Right atrium auricular region (tissue), 2 donors: ENCODE measurements around the gene ARID5B. TPM values are rescaled to one million over a fixed set of nuclear protein-coding genes. Genes with fewer than 3 reads are reported as not detected.

Experiments
- DNase-seq: peaks from one replicate; pipeline ENCODE4 v3.0.0-alpha.2; 2019; ENCODE audit warnings: low spot score
- H3K27ac ChIP-seq, 2 donors: fragments of 200-600 bp; sonication (generic); 1 replicate in 1 of 2; 2 replicates in 1 of 2; pipeline ENCODE4 v1.5.1; 2016 to 2019
- H3K27me3 ChIP-seq, 2 donors: fragments of 200-600 bp; sonication (generic); one replicate each; pipeline versions ENCODE4 v1.5.1 to v1.6.0; 2017 to 2019
- H3K36me3 ChIP-seq: fragments of 200-600 bp; sonication (generic); one replicate; pipeline ENCODE4 v1.5.1; 2016
- H3K4me1 ChIP-seq, 2 donors: fragments of 200-600 bp; sonication (generic); one replicate each; pipeline versions ENCODE4 v1.5.1 to v1.6.0; 2017 to 2019
- H3K4me3 ChIP-seq, 2 donors: fragments of 200-600 bp; sonication (generic); 1 replicate in 1 of 2; 2 replicates in 1 of 2; pipeline ENCODE4 v1.5.1; 2017 to 2019; ENCODE audit warnings: mild to moderate bottlenecking in 1 of 2, moderate library complexity in 1 of 2
- H3K9me3 ChIP-seq, 2 donors: fragments of 200-600 bp; sonication (generic); one replicate each; pipeline ENCODE4 v1.5.1; 2019
- total RNA-seq, 2 donors: library from RNA; depleted of rRNA; stranded (reverse); fragments of >200 nt; gene quantifications; one replicate each; pipeline ENCODE4 v1.1.0, GENCODE V29; 2016
- TF ChIP-seq, protein P1 (sequence below), 2 donors: fragments of 200-600 bp; sonication (generic); IDR thresholded peaks; one replicate each; pipeline ENCODE4 v1.5.1; 2019; ENCODE audit warnings: antibody characterized with exemption in 2 of 2

The ARID5B gene
- total RNA-seq, 2 donors from 2014 or later: 37.9 to 53.4 TPM

DNA sequence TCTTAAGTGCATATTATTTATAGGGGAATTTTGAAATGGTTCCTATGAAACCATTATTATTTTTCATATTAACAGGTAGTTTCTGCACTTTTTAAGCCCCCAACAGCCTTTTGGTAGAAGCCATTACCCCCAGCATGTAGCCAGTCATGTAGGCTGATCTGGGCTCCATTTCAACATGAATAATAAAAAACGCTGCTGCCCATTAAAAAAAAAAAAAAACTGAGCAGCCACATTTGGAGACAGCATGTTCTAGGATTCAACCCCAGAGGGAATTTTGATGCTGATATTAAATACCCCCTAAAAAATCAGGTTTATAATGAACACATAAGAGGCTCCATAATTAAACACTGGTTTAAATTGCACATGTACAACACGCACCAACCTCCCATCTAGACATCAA, 185.8 kb downstream of the ARID5B start:
- H3K27me3 ChIP-seq: no peaks in the 10 kb centered on the region
- no peaks in the 10 kb centered on the region for H3K9me3 ChIP-seq
- no peak for DNase-seq
- H3K27ac ChIP-seq: no peak overlapping the region
- H3K4me1 ChIP-seq: peaks cover 0 to 31% of the 10 kb centered on the region in 2 donors
- no peak overlapping the region for H3K4me3 ChIP-seq
- peaks cover 72% of the 10 kb centered on the region for H3K36me3 ChIP-seq
- TF ChIP-seq, protein P1, sequence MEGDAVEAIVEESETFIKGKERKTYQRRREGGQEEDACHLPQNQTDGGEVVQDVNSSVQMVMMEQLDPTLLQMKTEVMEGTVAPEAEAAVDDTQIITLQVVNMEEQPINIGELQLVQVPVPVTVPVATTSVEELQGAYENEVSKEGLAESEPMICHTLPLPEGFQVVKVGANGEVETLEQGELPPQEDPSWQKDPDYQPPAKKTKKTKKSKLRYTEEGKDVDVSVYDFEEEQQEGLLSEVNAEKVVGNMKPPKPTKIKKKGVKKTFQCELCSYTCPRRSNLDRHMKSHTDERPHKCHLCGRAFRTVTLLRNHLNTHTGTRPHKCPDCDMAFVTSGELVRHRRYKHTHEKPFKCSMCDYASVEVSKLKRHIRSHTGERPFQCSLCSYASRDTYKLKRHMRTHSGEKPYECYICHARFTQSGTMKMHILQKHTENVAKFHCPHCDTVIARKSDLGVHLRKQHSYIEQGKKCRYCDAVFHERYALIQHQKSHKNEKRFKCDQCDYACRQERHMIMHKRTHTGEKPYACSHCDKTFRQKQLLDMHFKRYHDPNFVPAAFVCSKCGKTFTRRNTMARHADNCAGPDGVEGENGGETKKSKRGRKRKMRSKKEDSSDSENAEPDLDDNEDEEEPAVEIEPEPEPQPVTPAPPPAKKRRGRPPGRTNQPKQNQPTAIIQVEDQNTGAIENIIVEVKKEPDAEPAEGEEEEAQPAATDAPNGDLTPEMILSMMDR (IDR thresholded peaks at IDR 0.05): no peak

DNA sequence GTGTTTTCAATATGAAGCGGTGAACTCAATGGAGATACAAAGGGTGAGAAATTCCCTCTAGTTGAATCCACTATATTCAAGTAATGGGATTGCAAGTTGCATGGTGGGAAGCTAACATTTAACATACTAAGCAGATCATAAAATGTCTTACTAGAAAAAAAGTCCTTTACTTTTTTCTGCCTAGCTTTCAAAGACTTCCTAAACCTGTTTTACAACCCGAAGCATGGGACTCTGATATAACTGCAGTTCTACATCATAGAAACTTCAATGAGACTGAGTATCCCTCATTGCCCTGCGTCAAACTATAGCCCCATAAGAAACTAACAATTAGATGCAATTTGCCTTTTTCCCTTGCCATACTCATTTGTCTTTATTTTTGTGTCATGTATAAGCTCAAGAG, 187.3 kb downstream of the ARID5B start:
- peaks cover 0 to 30% of the 10 kb centered on the region in 2 donors for H3K4me1 ChIP-seq
- peaks cover 83% of the 10 kb centered on the region for H3K36me3 ChIP-seq
- no peak overlapping the region for H3K27ac ChIP-seq
- no peak overlapping the region for H3K4me3 ChIP-seq
- no peaks in the 10 kb centered on the region for H3K9me3 ChIP-seq
- TF ChIP-seq, protein P1 (IDR thresholded peaks at IDR 0.05): no peak
- H3K27me3 ChIP-seq: no peaks in the 10 kb centered on the region
- DNase-seq: no peak

DNA sequence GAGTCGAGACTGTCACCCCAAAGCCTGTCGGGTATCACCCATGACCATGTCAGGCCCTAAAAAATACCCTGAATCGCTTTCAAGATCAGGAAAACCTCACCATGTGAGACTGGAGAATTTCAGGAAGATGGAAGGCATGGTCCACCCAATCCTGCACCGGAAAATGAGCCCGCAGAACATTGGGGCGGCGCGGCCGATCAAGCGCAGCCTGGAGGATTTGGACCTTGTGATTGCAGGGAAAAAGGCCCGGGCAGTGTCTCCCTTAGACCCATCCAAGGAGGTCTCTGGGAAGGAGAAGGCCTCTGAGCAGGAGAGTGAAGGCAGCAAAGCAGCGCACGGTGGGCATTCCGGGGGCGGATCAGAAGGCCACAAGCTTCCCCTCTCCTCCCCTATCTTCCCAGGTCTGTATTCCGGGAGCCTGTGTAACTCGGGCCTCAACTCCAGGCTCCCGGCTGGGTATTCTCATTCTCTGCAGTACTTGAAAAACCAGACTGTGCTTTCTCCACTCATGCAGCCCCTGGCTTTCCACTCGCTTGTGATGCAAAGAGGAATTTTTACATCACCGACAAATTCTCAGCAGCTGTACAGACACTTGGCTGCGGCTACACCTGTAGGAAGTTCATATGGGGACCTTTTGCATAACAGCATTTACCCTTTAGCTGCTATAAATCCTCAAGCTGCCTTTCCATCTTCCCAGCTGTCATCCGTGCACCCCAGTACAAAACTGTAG, 191.0 kb downstream of the ARID5B start:
- DNase-seq: no peak
- H3K27ac ChIP-seq: peak overlapping the region; percentile 33 to 77
- H3K27me3 ChIP-seq: no peaks in the 10 kb centered on the region
- TF ChIP-seq, protein P1 (IDR thresholded peaks at IDR 0.05): no peak
- H3K9me3 ChIP-seq: no peaks in the 10 kb centered on the region
- peaks cover 0 to 44% of the 10 kb centered on the region in 2 donors for H3K4me1 ChIP-seq
- H3K36me3 ChIP-seq: peaks cover 59% of the 10 kb centered on the region
- no peak overlapping the region for H3K4me3 ChIP-seq

DNA sequence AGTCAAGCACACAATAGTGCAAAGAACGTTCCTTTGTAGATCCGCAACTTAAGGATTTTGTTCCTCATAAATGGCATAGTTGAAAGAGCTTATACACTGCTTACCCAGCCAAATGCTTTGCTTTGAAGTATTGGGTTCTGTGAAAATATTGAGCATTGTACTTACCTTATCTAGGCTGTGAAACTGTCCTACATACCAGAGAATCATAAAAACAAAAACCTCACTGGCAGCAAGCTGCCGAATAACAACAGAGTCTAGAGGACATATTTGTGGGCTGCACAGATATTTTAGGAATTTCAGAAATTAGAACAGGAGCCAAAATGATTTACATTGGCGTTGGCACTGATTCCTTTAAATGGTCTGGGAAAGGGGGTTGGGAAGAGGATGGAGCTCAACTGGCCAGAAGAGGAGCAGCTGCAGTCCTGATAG, 192.4 kb downstream of the ARID5B start:
- TF ChIP-seq, protein P1 (IDR thresholded peaks at IDR 0.05): no peak
- no peaks in the 10 kb centered on the region for H3K27me3 ChIP-seq
- H3K36me3 ChIP-seq: peaks cover 45% of the 10 kb centered on the region
- peak overlapping the region; percentile 60 to 77 for H3K27ac ChIP-seq
- DNase-seq: no peak
- H3K4me3 ChIP-seq: no peak overlapping the region
- H3K9me3 ChIP-seq: no peaks in the 10 kb centered on the region
- H3K4me1 ChIP-seq: peaks cover 0 to 44% of the 10 kb centered on the region in 2 donors

DNA sequence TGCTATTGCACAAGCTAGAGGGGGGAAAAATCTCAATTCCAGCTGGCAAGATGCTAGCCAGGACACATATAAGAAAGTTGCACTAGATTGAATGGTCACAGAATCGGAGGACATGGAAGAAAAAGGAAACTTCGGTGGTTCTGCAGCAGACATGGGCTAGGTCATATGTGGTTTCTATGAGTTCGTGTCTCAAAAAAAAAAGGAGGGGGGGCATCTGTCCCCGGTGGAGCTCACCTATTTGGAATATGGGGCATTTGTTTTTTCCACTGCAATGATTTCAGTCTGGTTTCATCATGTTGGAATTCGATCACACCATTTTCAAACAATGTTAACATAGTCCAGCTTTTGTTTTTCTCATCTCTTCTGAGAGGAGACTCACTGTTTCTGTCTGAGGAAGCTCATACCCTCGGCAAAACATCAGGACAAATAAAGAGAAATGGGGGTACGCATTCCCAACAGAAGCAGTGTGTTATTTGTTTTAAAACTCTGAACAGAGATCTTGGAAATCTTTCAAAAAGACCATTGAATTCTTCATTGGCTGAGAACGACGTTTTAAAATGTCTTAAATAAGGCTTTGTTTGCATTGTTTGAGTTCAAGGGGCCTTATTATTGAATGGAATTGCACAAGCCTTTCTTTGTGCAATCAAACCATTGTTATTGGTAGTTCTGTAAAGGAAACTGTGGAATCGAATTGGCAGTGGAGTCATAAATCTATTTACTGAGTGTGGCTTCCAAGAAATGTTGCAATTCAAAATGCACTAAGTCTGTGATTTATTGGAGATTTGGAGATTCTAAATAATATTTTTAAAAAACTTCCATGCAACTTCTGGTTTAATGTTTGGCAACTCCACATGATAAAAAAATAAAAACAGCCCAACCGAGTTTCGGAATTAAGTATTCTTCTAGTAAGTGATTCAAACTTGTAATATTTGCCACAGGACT, 194.0 kb downstream of the ARID5B start:
- DNase-seq: no peak
- Histone ChIP-seq H3K27ac (peak overlapping the region; percentile 60 to 77), H3K4me1 (peaks cover 0 to 44% of the 10 kb centered on the region in 2 donors), H3K36me3 (peaks cover 30% of the 10 kb centered on the region), H3K9me3 (no peaks in the 10 kb centered on the region), H3K4me3 (no peak overlapping the region), H3K27me3 (no peaks in the 10 kb centered on the region)
- TF ChIP-seq, protein P1 (IDR thresholded peaks at IDR 0.05): no peak
